ENCODE data around the gene ARHGEF39. TPM values are rescaled to one million over a fixed set of nuclear protein-coding genes. Genes with fewer than 3 reads are reported as not detected.
"Not testable (repeated sequence)": the region's sequence is repeated elsewhere in the genome, so short reads cannot be mapped to it uniquely, and the experiment has no call there.

The ARHGEF39 gene
- total RNA-seq, 2 experiments from 2014 or later: 19.1 to 19.9 TPM

GRCh38 chr9:35643046-35643445, 21.9 kb downstream of the ARHGEF39 start:
- Mint-ChIP-seq H3K27ac (no peak overlapping the region), H3K36me3 (ENCODE audit: low read depth) (peaks cover 53% of the 10 kb centered on the region), H3K27me3 (no peaks in the 10 kb centered on the region), H3K9me3 (peaks cover 3% of the 10 kb centered on the region), H3K4me3 (no peak overlapping the region), H3K4me1 (peaks cover 46% of the 10 kb centered on the region)
- no peak for DNase-seq
- ChIA-PET CTCF (interaction anchor here (0.7 to 5.8 kb wide), 3 partner anchors 31 to 1061 kb away, joined by 3 to 51 read pairs (median 3); no protein-coding TSS in a partner anchor), POLR2A (no interaction called here)

DNA sequence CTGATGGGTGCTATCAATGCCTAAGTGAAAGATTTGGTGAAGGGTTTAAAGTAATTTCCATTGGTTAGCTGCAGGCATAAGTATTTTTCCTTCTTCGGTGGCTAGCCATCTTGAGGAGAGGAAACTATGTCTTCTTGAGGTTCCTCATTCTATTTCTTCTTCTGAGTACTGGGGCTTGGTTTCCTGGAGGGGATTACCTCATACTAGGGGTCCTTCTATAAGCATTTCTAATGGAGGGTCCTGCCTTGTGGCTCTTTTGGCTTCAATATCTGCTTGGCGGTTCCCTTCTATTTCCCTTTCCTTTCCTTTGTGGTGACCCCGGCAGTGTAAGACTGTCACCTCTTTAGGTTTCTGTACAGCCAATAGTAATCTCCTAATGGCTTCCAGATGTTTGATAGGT, 23.5 kb downstream of the ARHGEF39 start:
- H3K27me3 Mint-ChIP-seq, H3K27ac Mint-ChIP-seq, DNase-seq, H3K9me3 Mint-ChIP-seq, POLR2A ChIA-PET, H3K4me3 Mint-ChIP-seq: not testable (repeated sequence)
- CTCF ChIA-PET: interaction anchor here (1.1 kb wide), 1 partner anchor 55 kb away, joined by 3 read pairs; no protein-coding TSS in a partner anchor
- Mint-ChIP-seq H3K4me1 (peaks cover 46% of the 10 kb centered on the region), H3K36me3 (ENCODE audit: low read depth) (peaks cover 54% of the 10 kb centered on the region)

DNA sequence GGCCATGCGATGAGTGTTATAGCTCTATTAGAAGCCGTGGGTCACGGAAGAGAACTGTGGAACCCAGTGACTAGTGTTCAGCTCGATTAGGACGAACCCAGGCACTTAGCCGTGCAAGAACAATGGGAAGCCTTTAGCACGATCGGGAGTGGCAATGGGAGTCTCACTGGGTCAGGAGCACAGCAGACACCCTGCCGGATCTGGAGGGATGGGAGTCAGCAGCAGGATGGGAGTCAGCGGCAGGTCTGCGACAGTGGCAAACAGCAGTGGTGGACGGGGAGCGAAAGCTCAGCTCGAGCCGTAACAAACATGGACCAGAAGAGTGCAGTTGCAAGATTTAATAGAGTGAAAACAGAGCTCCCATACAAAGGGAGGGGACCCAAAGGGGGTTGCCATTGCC, 24.6 kb downstream of the ARHGEF39 start:
- not testable (repeated sequence) for H3K9me3 Mint-ChIP-seq, H3K27me3 Mint-ChIP-seq, DNase-seq, H3K4me3 Mint-ChIP-seq, H3K27ac Mint-ChIP-seq
- ChIA-PET CTCF (interaction anchor here (1.1 to 2.8 kb wide), 3 partner anchors 21 to 56 kb away, joined by 3 to 13 read pairs (median 5); no protein-coding TSS in a partner anchor), POLR2A (interaction anchor here (1.3 to 2.4 kb wide), 4 partner anchors 9 to 36 kb away, joined by 4 to 8 read pairs (median 6); partner anchors contain the start of genes CCDC107 and RMRP)
- peaks cover 54% of the 10 kb centered on the region for H3K36me3 Mint-ChIP-seq (ENCODE audit: low read depth)
- peaks cover 48% of the 10 kb centered on the region for H3K4me1 Mint-ChIP-seq

GRCh38 chr9:35639631-35640030, 25.4 kb downstream of the ARHGEF39 start:
- Mint-ChIP-seq H3K36me3 (ENCODE audit: low read depth) (peaks cover 52% of the 10 kb centered on the region), H3K4me3 (peak overlapping the region; percentile 43), H3K9me3 (peaks cover 3% of the 10 kb centered on the region), H3K27ac (peak overlapping the region; percentile 83), H3K27me3 (no peaks in the 10 kb centered on the region), H3K4me1 (peaks cover 44% of the 10 kb centered on the region)
- no peak for DNase-seq
- POLR2A ChIA-PET: interaction anchor here (1.0 to 2.4 kb wide), 6 partner anchors 8 to 35 kb away, joined by 3 to 8 read pairs (median 6); partner anchors contain the start of genes CCDC107 and RMRP
- CTCF ChIA-PET: interaction anchor here (1.8 to 2.8 kb wide), 2 partner anchors 20 to 28 kb away, joined by 5 to 13 read pairs; no protein-coding TSS in a partner anchor

GRCh38 chr9:35639225-35639624, 25.8 kb downstream of the ARHGEF39 start:
- not testable (repeated sequence) for H3K9me3 Mint-ChIP-seq, DNase-seq, H3K27me3 Mint-ChIP-seq, H3K4me3 Mint-ChIP-seq
- Mint-ChIP-seq H3K36me3 (ENCODE audit: low read depth) (peaks cover 48% of the 10 kb centered on the region), H3K4me1 (peaks cover 39% of the 10 kb centered on the region), H3K27ac (peak overlapping the region; percentile 83)
- ChIA-PET POLR2A (interaction anchor here (1.0 to 2.4 kb wide), 5 partner anchors 8 to 35 kb away, joined by 3 to 8 read pairs (median 7); partner anchors contain the start of genes CCDC107 and RMRP), CTCF (interaction anchor here (1.8 to 2.8 kb wide), 2 partner anchors 19 to 28 kb away, joined by 5 to 13 read pairs; no protein-coding TSS in a partner anchor)

DNA sequence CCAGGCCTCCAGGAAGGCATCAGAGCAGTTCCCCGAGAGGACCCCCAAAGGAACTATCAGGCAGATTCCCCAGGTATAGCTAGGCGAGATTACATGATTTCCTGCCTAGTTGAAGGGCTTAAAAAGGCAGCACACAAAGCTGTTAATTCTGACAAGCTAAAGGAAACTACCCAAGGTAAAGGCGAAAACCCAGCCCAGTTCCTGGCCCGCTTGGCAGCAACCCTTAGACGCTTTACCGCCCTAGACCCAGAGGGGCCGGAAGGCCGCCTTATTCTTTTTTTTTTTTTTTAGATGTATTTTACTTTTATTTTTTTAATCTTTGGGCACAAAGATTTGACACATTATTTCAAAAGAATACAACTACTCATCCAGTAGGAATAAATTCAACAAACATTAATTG, 26.2 kb downstream of the ARHGEF39 start:
- peaks cover 39% of the 10 kb centered on the region for H3K4me1 Mint-ChIP-seq
- not testable (repeated sequence) for H3K27me3 Mint-ChIP-seq, H3K4me3 Mint-ChIP-seq, DNase-seq, H3K9me3 Mint-ChIP-seq
- POLR2A ChIA-PET: interaction anchor here (0.7 to 2.4 kb wide), 8 partner anchors 9 to 35 kb away, joined by 3 to 8 read pairs (median 6); partner anchors contain the start of genes CCDC107 and RMRP
- H3K27ac Mint-ChIP-seq: peak overlapping the region; percentile 83
- H3K36me3 Mint-ChIP-seq (ENCODE audit: low read depth): peaks cover 47% of the 10 kb centered on the region
- CTCF ChIA-PET: interaction anchor here (0.8 to 2.8 kb wide), 2 partner anchors 19 to 28 kb away, joined by 3 to 13 read pairs; no protein-coding TSS in a partner anchor

DNA sequence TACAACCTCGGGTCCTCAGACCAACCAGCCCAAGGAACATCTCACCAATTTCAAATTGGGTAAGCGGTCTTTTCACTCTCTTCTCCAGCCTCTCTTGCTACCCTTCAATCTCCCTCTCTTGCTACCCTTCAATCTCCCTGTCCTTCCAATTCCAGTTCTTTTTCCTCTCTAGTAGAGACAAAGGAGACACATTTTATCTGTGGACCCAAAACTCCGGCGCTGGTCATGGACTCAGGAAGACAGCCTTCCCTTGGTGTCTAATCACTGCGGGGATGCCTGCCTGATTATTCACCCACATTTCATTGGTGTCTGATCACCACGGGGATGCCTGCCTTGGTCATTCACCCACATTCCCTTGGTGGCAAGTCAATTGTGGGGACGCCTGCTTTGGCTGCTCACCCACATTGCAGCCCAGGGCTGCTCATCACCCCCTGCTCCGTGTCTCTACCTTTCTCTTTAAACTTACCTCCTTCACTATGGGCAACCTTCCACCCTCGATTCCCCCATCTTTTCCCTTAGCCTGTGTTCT, 27.5 kb downstream of the ARHGEF39 start:
- not testable (repeated sequence) for H3K27ac Mint-ChIP-seq, H3K4me3 Mint-ChIP-seq
- POLR2A ChIA-PET: interaction anchor here (0.7 to 2.0 kb wide), 4 partner anchors 10 to 95 kb away, joined by 3 to 7 read pairs (median 4); partner anchors contain the start of gene CREB3

DNA sequence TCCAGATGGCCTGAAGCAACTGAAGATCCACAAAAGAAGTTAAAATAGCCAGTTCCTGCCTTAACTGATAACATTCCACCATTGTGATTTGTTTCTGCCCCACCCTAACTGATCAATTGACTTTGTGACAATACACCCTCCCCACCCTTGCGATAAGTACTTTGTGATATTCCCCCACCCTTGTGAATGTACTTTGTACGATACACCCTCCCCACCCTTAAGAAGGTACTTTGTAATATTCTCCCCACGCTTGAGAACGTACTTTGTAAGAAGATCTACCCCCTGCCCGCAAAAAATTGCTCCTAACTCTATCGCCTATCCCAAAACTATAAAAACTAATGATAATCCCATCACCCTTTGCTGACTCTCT, 28.1 kb downstream of the ARHGEF39 start:
- H3K36me3 Mint-ChIP-seq (ENCODE audit: low read depth): peaks cover 35% of the 10 kb centered on the region
- ChIA-PET CTCF (interaction anchor here (1.5 to 1.9 kb wide), 2 partner anchors 10 to 25 kb away, joined by 3 to 7 read pairs; no protein-coding TSS in a partner anchor), POLR2A (interaction anchor here (1.4 kb wide), 1 partner anchor 21 kb away, joined by 4 read pairs; the partner anchor contains the start of genes CCDC107 and RMRP)
- not testable (repeated sequence) for H3K27me3 Mint-ChIP-seq, DNase-seq, H3K9me3 Mint-ChIP-seq, H3K4me3 Mint-ChIP-seq, H3K27ac Mint-ChIP-seq
- peaks cover 39% of the 10 kb centered on the region for H3K4me1 Mint-ChIP-seq

More for the DNA sequence above, 27.5 kb downstream of the ARHGEF39 start:
- DNase-seq, H3K27me3 Mint-ChIP-seq, H3K9me3 Mint-ChIP-seq, CTCF ChIA-PET: not testable (repeated sequence)
- peaks cover 39% of the 10 kb centered on the region for H3K36me3 Mint-ChIP-seq (ENCODE audit: low read depth)
- peaks cover 39% of the 10 kb centered on the region for H3K4me1 Mint-ChIP-seq

- ChIA-PET POLR2A (interaction anchor here (1.4 to 2.2 kb wide), 2 partner anchors 16 to 22 kb away, joined by 4 to 6 read pairs; partner anchors contain the start of genes CCDC107 and RMRP), CTCF (interaction anchor here (1.5 to 1.9 kb wide), 2 partner anchors 11 to 25 kb away, joined by 3 to 7 read pairs; no protein-coding TSS in a partner anchor)
- Mint-ChIP-seq H3K4me3 (no peak overlapping the region), H3K27me3 (no peaks in the 10 kb centered on the region), H3K4me1 (peaks cover 35% of the 10 kb centered on the region), H3K27ac (no peak overlapping the region), H3K9me3 (peaks cover 3% of the 10 kb centered on the region), H3K36me3 (ENCODE audit: low read depth) (peaks cover 30% of the 10 kb centered on the region)
- DNase-seq: no peak
Observed at GRCh38 chr9:35636135-35636876, 28.7 kb downstream of the ARHGEF39 start.

DNA sequence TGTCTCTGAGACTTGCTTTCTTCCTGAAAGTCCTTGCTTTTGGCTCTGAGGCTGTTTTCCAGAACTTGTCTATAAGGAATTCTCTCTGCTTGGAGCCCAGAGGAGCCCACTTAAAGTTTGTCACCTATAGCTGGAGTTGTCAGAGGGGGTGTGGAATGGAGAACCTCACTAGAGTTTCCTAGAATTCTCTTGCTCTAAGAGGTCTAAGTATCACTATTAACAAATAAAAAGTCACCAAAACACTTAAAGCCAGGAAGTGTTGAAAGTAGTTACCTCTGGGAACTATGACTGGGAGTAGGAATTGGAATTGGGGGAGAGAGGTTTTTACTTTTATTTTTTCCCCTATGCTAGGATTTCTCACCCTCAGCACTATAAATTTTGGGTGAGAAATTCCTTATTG, 29.3 kb downstream of the ARHGEF39 start:
- POLR2A ChIA-PET: interaction anchor here (1.4 to 2.2 kb wide), 2 partner anchors 16 to 22 kb away, joined by 4 to 6 read pairs; partner anchors contain the start of genes CCDC107 and RMRP
- no peak for DNase-seq

DNA sequence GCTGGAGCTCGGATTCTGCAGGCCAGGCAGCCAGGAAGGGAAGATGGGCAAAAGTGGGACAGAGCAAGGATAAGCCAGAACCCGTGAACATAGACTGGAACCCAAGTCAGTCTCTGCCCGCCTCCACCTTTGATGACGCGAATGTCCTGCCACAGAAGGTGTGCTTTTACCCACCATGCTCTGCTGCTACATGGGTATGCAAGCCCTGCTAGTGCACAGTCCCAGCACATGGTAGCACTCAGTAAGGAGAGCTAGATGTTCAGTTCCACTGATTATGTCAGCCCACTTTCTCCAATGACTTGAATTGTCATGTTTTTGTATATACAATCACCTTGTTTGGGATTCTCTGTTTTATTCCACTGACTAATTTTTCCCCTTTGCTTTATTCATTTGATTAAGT, 35.4 kb downstream of the ARHGEF39 start:
- Mint-ChIP-seq H3K9me3 (no peaks in the 10 kb centered on the region), H3K27ac (no peak overlapping the region), H3K4me1 (no peaks in the 10 kb centered on the region), H3K36me3 (ENCODE audit: low read depth) (no peaks in the 10 kb centered on the region), H3K4me3 (no peak overlapping the region), H3K27me3 (peaks cover 4% of the 10 kb centered on the region)
- ChIA-PET POLR2A (interaction anchor here (1.2 to 2.1 kb wide), 2 partner anchors 17 to 21 kb away, joined by 4 to 6 read pairs; no protein-coding TSS in a partner anchor), CTCF (interaction anchor here (1.0 to 6.1 kb wide), 5 partner anchors 13 to 127 kb away, joined by 4 to 40 read pairs (median 5); no protein-coding TSS in a partner anchor)
- no peak for DNase-seq

More for the DNA sequence above, 29.3 kb downstream of the ARHGEF39 start:
- no peak overlapping the region for H3K4me3 Mint-ChIP-seq
- H3K27me3 Mint-ChIP-seq: no peaks in the 10 kb centered on the region
- CTCF ChIA-PET: interaction anchor here (1.5 to 1.9 kb wide), 3 partner anchors 10 to 24 kb away, joined by 3 to 10 read pairs (median 7); no protein-coding TSS in a partner anchor
- peaks cover 24% of the 10 kb centered on the region for H3K36me3 Mint-ChIP-seq (ENCODE audit: low read depth)
- peaks cover 34% of the 10 kb centered on the region for H3K4me1 Mint-ChIP-seq
- peaks cover 3% of the 10 kb centered on the region for H3K9me3 Mint-ChIP-seq
- no peak overlapping the region for H3K27ac Mint-ChIP-seq

DNA sequence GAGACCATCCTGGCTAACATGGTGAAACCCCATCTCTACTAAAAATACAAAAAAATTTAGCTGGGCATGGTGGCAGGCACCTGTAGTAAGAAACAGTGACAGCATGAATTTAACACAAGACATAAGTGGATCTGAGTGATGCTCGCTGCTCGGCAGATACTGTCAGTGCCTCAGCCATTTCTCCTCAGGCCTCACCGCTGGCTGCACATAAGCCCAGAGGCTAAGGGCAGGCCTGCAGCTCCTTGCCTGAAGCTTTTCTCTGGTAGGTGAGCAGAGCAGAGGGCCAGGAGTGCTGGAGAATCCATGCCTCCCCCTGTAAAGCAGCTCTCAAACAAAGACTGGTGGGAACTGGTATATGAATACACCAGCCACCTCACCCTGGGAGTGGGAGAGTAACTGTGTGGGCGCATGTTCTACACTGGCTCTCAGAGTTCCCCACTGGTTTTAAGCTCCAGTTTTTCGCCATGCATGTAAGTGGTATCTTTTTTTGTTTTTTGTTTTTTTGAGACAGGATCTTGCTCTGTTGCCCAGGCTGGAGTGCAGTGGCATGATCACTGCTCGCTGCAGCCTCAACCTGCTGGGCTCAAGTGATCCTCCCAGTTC, 36.5 kb downstream of the ARHGEF39 start:
- H3K4me3 Mint-ChIP-seq: no peak overlapping the region
- POLR2A ChIA-PET: interaction anchor here (1.0 to 2.1 kb wide), 2 partner anchors 17 to 19 kb away, joined by 4 to 6 read pairs; no protein-coding TSS in a partner anchor
- DNase-seq: no peak
- H3K27me3 Mint-ChIP-seq: peaks cover 4% of the 10 kb centered on the region
- CTCF ChIA-PET: interaction anchor here (1.0 to 6.1 kb wide), 6 partner anchors 11 to 128 kb away, joined by 4 to 40 read pairs (median 6); no protein-coding TSS in a partner anchor
- H3K36me3 Mint-ChIP-seq (ENCODE audit: low read depth): no peaks in the 10 kb centered on the region
- H3K27ac Mint-ChIP-seq: no peak overlapping the region
- no peaks in the 10 kb centered on the region for H3K9me3 Mint-ChIP-seq
- no peaks in the 10 kb centered on the region for H3K4me1 Mint-ChIP-seq
